ENCODE measurements around the gene ARHGAP24. TPM values are rescaled to one million over a fixed set of nuclear protein-coding genes. Genes with fewer than 3 reads are reported as not detected.

The ARHGAP24 gene
- total and polyA plus RNA-seq, 2 experiments from 2014 or later = 19.5 to 29.6 TPM

DNA sequence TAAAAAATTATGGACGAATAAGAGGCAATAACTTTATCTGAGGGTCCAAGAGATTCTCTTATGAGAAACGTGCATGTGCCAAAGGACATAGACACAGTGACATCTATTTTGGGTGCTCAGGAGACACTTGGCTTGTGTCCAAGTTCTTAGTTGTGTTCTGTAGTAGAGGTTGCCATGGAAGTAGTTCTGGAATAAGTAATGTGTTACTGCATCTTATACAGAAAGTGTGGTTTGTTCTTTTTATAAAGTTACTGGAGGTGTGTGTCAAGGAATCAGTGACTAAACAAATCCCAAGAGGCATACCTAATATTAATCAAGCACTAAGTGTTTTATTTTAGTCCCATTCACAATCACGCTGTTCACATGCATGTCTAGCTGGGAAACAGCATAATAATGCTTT is 305.7 kb downstream of the ARHGAP24 start:
- Histone ChIP-seq H3K79me2 (peaks cover 6% of the 10 kb centered on the region), H3K4me1 (ENCODE audit: insufficient read depth) (peaks cover 3% of the 10 kb centered on the region), H3K9me3 (ENCODE audit: low read depth) (no peaks in the 10 kb centered on the region), H3K4me3 (no peak overlapping the region), H3K27ac (no peak overlapping the region), H4K20me1 (ENCODE audit: insufficient read depth, poor library complexity, severe bottlenecking) (no peaks in the 10 kb centered on the region), H3K9me2 (replicated peaks; ENCODE audit: insufficient read depth) (no peaks in the 10 kb centered on the region), H3K36me3 (replicated peaks; ENCODE audit: insufficient read depth, low read depth) (no peaks in the 10 kb centered on the region), H3K4me2 (no peak overlapping the region), H3K27me3 (no peaks in the 10 kb centered on the region), H2AFZ (no peak overlapping the region)
- 91% methylated on average over 3 of the region's 3 CpGs for WGBS (ENCODE audit: low lambda C conversion rate, missing lambda C conversion rate)
- no peak for TF ChIP-seq EZH2phosphoT487 (IDR thresholded peaks at IDR 0.05; ENCODE audit: low read depth, severe bottlenecking, unreplicated experiment)
- TF ChIP-seq EZH2 (IDR thresholded peaks at IDR 0.05; ENCODE audit: borderline replicate concordance) = no peak
- TF ChIP-seq CTCF (IDR thresholded peaks at IDR 0.05; ENCODE audit: poor library complexity) = no peak
- DNase-seq (ENCODE audit: low spot score) = no peak

- no peak overlapping the region for H3K4me3 ChIP-seq
- WGBS (ENCODE audit: low lambda C conversion rate, missing lambda C conversion rate) = 60% methylated on average over 2 of the region's 2 CpGs
- TF ChIP-seq CTCF (IDR thresholded peaks at IDR 0.05; ENCODE audit: poor library complexity) (no peak), EZH2 (IDR thresholded peaks at IDR 0.05; ENCODE audit: borderline replicate concordance) (no peak)
- H3K79me2 ChIP-seq = peaks cover 8% of the 10 kb centered on the region
- no peaks in the 10 kb centered on the region for H3K9me2 ChIP-seq (replicated peaks; ENCODE audit: insufficient read depth)
- H3K4me1 ChIP-seq (ENCODE audit: insufficient read depth) = peaks cover 4% of the 10 kb centered on the region
- H3K27ac ChIP-seq = no peak overlapping the region
- H3K4me2 ChIP-seq = no peak overlapping the region
- H3K36me3 ChIP-seq (replicated peaks; ENCODE audit: insufficient read depth, low read depth) = no peaks in the 10 kb centered on the region
- no peaks in the 10 kb centered on the region for H3K27me3 ChIP-seq
- no peaks in the 10 kb centered on the region for H4K20me1 ChIP-seq (ENCODE audit: insufficient read depth, poor library complexity, severe bottlenecking)
- no peak overlapping the region for H2AFZ ChIP-seq
- DNase-seq (ENCODE audit: low spot score) = no peak
- no peaks in the 10 kb centered on the region for H3K9me3 ChIP-seq (ENCODE audit: low read depth)
Measured at GRCh38 chr4:85783483-85783882, 308.5 kb downstream of the ARHGAP24 start.

DNA sequence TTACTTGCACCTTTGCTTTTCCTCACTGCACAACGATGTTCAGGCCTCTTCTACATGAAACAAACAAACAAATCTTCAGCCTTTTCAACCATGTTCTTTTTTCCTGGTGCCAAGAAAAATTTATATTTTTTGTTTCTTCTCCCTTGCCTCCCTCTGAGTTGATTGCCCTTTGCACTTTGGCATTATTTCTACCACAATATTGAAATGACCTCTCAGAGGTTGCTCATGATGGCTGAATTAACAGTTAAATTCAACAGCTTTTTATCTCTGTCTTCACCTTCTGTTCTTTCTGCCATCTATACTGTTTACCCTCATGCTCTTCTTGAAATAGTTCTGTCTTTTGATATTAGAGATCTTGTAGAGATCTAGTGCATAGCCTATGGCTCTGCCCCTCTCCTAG is 308.9 kb downstream of the ARHGAP24 start:
- Histone ChIP-seq H4K20me1 (ENCODE audit: insufficient read depth, poor library complexity, severe bottlenecking) (no peaks in the 10 kb centered on the region), H2AFZ (no peak overlapping the region), H3K9me2 (replicated peaks; ENCODE audit: insufficient read depth) (no peaks in the 10 kb centered on the region), H3K9me3 (ENCODE audit: low read depth) (no peaks in the 10 kb centered on the region), H3K79me2 (peaks cover 8% of the 10 kb centered on the region), H3K4me1 (ENCODE audit: insufficient read depth) (peaks cover 4% of the 10 kb centered on the region), H3K27ac (no peak overlapping the region), H3K4me2 (no peak overlapping the region), H3K36me3 (replicated peaks; ENCODE audit: insufficient read depth, low read depth) (no peaks in the 10 kb centered on the region), H3K27me3 (no peaks in the 10 kb centered on the region), H3K4me3 (no peak overlapping the region)
- no peak for DNase-seq (ENCODE audit: low spot score)
- TF ChIP-seq EZH2 (IDR thresholded peaks at IDR 0.05; ENCODE audit: borderline replicate concordance) (no peak), CTCF (IDR thresholded peaks at IDR 0.05; ENCODE audit: poor library complexity) (no peak), EZH2phosphoT487 (IDR thresholded peaks at IDR 0.05; ENCODE audit: low read depth, severe bottlenecking, unreplicated experiment) (no peak)
- 88% methylated on average over 1 of the region's 1 CpG for WGBS (ENCODE audit: low lambda C conversion rate, missing lambda C conversion rate)

- peaks cover 4% of the 10 kb centered on the region for H3K4me1 ChIP-seq (ENCODE audit: insufficient read depth)
- H3K4me3 ChIP-seq = no peak overlapping the region
- H3K79me2 ChIP-seq = peaks cover 8% of the 10 kb centered on the region
- no peak overlapping the region for H2AFZ ChIP-seq
- WGBS (ENCODE audit: low lambda C conversion rate, missing lambda C conversion rate) = 87% methylated on average over 3 of the region's 3 CpGs
- no peak for TF ChIP-seq CTCF (IDR thresholded peaks at IDR 0.05; ENCODE audit: poor library complexity)
- H3K27ac ChIP-seq = no peak overlapping the region
- H3K27me3 ChIP-seq = no peaks in the 10 kb centered on the region
- H4K20me1 ChIP-seq (ENCODE audit: insufficient read depth, poor library complexity, severe bottlenecking) = no peaks in the 10 kb centered on the region
- no peaks in the 10 kb centered on the region for H3K9me3 ChIP-seq (ENCODE audit: low read depth)
- no peak overlapping the region for H3K4me2 ChIP-seq
- H3K9me2 ChIP-seq (replicated peaks; ENCODE audit: insufficient read depth) = no peaks in the 10 kb centered on the region
- no peaks in the 10 kb centered on the region for H3K36me3 ChIP-seq (replicated peaks; ENCODE audit: insufficient read depth, low read depth)
- no peak for DNase-seq (ENCODE audit: low spot score)
Measured at GRCh38 chr4:85784348-85784747, 309.4 kb downstream of the ARHGAP24 start.
